Stimulated activated CD4-positive, alpha-beta T cell treated with anti-CD3 and anti-CD28 coated beads, Interleukin-4, amount 100 ng/mL, for 1 hour (primary cell): ENCODE measurements around the gene TTC4.

ENCODE experiments used
- DNase-seq: peaks from one replicate; pipeline ENCODE4 v3.0.0-alpha.2; 2020

TTC4 gene

GRCh38 chr1:54786778-54787177 is 71.1 kb downstream of the TTC4 start:
- no peak for DNase-seq

- no peak for DNase-seq
Measured at GRCh38 chr1:54787604-54788003, 71.9 kb downstream of the TTC4 start.

- no peak for DNase-seq
Measured at GRCh38 chr1:54788459-54788858, 72.8 kb downstream of the TTC4 start.

GRCh38 chr1:54791880-54792522 is 76.3 kb downstream of the TTC4 start:
- peak; percentile 56 for DNase-seq
